Stimulated activated CD8-positive, alpha-beta memory T cell treated with anti-CD3 and anti-CD28 coated beads, Interleukin-2, amount 100 ng/mL, for 1 hour (primary cell): ENCODE measurements around the gene ST8SIA6.
A peak's percentile ranks its signal among the peaks of the same experiment; 100 is the strongest.
"Not testable (repeated sequence)": the region's sequence is repeated elsewhere in the genome, so short reads cannot be mapped to it uniquely, and the experiment has no call there.

ENCODE experiments used
- DNase-seq, 2 donors: peaks; one replicate each; pipeline ENCODE4 v3.0.0-alpha.2; 2020; ENCODE audit warnings: low read depth in 2 of 2

ST8SIA6 gene

GRCh38 chr10:17454161-17455014 lies at the start of gene ST8SIA6:
Gene ST8SIA6, minus strand, starts transcription at chr10:17454595. Its CDS starts 340 bp downstream, at chr10:17454255.
- peak in 1 of 2 donors; percentile 20 for DNase-seq

- no peak for DNase-seq
These were observed 49.4 kb upstream of the ST8SIA6 start for GRCh38 chr10:17503795-17504194.

- no peak for DNase-seq
These were observed 48.4 kb upstream of the ST8SIA6 start for GRCh38 chr10:17502814-17503213.

- DNase-seq, result not testable (repeated sequence)
These were observed 44.6 kb upstream of the ST8SIA6 start for GRCh38 chr10:17499014-17499413.

- no peak for DNase-seq
These were observed 43.1 kb upstream of the ST8SIA6 start for GRCh38 chr10:17497446-17498030.

GRCh38 chr10:17494626-17495260 lies 40.3 kb upstream of the ST8SIA6 start:
- DNase-seq, result no peak

GRCh38 chr10:17488848-17489247 lies 34.5 kb upstream of the ST8SIA6 start:
- DNase-seq, result no peak

GRCh38 chr10:17483079-17483478 lies 28.7 kb upstream of the ST8SIA6 start:
- no peak for DNase-seq

- no peak for DNase-seq
These were observed 25.4 kb upstream of the ST8SIA6 start for GRCh38 chr10:17479822-17480221.

GRCh38 chr10:17479015-17479615 lies 24.7 kb upstream of the ST8SIA6 start:
- DNase-seq, result no peak

- no peak for DNase-seq
These were observed 21.7 kb upstream of the ST8SIA6 start for GRCh38 chr10:17476073-17476472.

- no peak for DNase-seq
These were observed 21.3 kb upstream of the ST8SIA6 start for GRCh38 chr10:17475661-17476060.

GRCh38 chr10:17474595-17475323 lies 20.4 kb upstream of the ST8SIA6 start:
- no peak for DNase-seq

- no peak for DNase-seq
These were observed 19.0 kb upstream of the ST8SIA6 start for GRCh38 chr10:17473228-17473950.

GRCh38 chr10:17472481-17473227 lies 18.3 kb upstream of the ST8SIA6 start:
- no peak for DNase-seq

- DNase-seq, result no peak
These were observed 15.9 kb upstream of the ST8SIA6 start for GRCh38 chr10:17470246-17470645.

- no peak for DNase-seq
These were observed 11.1 kb upstream of the ST8SIA6 start for GRCh38 chr10:17465328-17466125.

- DNase-seq, result no peak
These were observed 10.2 kb upstream of the ST8SIA6 start for GRCh38 chr10:17464545-17464944.

GRCh38 chr10:17460756-17461155 lies 6.4 kb upstream of the ST8SIA6 start:
- DNase-seq, result no peak
